HG03064 (cell line): ENCODE results near the gene COG8.
"Not testable (repeated sequence)": the region's sequence is repeated elsewhere in the genome, so short reads cannot be mapped to it uniquely, and the experiment has no call there.

Source experiments
- ATAC-seq: cut with Tn5 transposase; IDR thresholded peaks from one replicate; pipeline ENCODE4 v1.9.1; 2021; ENCODE audit warnings: low read depth; ENCODE audit not compliant: unreplicated experiment

Gene COG8

GRCh38 chr16:69294051-69294450 lies 45.3 kb downstream of the COG8 start:
- no peak for ATAC-seq

DNA sequence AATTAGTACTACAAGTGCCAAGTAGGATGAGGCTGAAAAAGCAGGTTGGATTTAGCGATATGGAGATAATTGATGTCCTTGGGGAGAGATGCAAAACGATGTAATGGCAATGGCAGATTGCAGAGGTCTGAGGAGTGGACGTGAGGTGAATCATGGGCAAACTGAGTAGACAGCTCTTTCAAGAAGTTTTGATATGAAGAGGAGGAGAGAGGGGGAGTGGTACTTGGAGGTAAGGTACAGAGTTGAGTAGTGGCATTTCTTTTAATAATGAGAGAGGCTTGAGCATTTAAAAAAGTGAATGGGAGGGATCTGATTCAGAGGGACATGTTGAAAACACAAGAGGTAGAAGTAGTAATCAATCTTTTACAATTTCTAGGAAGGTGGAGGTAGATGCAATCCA lies 46.0 kb downstream of the COG8 start:
- no peak for ATAC-seq

- ATAC-seq = not testable (repeated sequence)
These were observed 47.7 kb downstream of the COG8 start for GRCh38 chr16:69291657-69292056.

GRCh38 chr16:69286941-69287713 lies 52.2 kb downstream of the COG8 start:
- ATAC-seq = no peak

DNA sequence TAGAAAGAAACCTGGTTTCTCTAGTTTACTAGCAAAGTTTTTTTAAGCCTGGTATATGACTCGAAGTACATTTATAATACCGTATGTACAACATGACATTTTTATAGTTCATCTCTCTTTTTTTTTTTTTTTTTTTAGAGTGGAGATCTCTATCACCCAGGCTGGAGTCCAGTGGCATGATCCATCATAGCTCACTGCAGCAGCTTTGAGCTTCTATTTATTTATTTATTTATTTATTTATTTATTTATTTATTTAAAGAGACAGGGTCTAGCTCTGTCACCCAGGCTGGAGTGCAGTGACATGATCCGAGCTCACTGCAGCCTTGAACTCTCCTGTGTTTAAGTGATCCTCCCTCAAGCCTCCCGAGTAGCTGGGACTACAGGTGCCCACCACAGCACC lies 54.1 kb downstream of the COG8 start:
- ATAC-seq = no peak

GRCh38 chr16:69283851-69284250 lies 55.5 kb downstream of the COG8 start:
- ATAC-seq = no peak

GRCh38 chr16:69277413-69277812 lies 62.0 kb downstream of the COG8 start:
- no peak for ATAC-seq
